Upper lobe of left lung (tissue), 4 donors: ENCODE results near the gene NFIX.
"Not testable (repeated sequence)": the region's sequence is repeated elsewhere in the genome, so short reads cannot be mapped to it uniquely, and the experiment has no call there.

Experiments
- CTCF ChIP-seq, 6 experiments: fragments of 450-650 bp in 4 of 6; fragments of 200-600 bp in 2 of 6; sonication (generic) in 2 of 6; IDR thresholded peaks; one replicate each; pipeline ENCODE4 v1.5.1; 2016 to 2019; ENCODE audit warnings: antibody characterized with exemption in 6 of 6
- POLR2A ChIP-seq, 4 donors: fragments of 450-650 bp; IDR thresholded peaks; one replicate each; pipeline ENCODE4 v1.5.1; 2016 to 2017; ENCODE audit warnings: antibody characterized with exemption in 4 of 4, mild to moderate bottlenecking in 2 of 4
- POLR2AphosphoS5 ChIP-seq, 2 donors: sonication (generic); formaldehyde crosslinking; IDR thresholded peaks; one replicate each; pipeline ENCODE4 v1.5.1; 2017; ENCODE audit warnings: antibody characterized with exemption in 2 of 2

- not testable (repeated sequence) for TF ChIP-seq CTCF, POLR2A, POLR2AphosphoS5 (IDR thresholded peaks at IDR 0.05)
Observed at GRCh38 chr19:12952050-12952449, 43.2 kb upstream of the NFIX start.
